SH-SY5Y (cell line): ENCODE data around the gene CYP4B1.

Experiments
- GATA2 ChIP-seq: IDR thresholded peaks from 2 replicates; pipeline ENCODE4 v1.6.1; 2011; ENCODE audit warnings: mild to moderate bottlenecking, low read depth, low read length
- GATA3 ChIP-seq: IDR thresholded peaks from 2 replicates; pipeline ENCODE4 v1.6.1; 2011; ENCODE audit warnings: low read depth, mild to moderate bottlenecking, low read length, moderate library complexity

DNA sequence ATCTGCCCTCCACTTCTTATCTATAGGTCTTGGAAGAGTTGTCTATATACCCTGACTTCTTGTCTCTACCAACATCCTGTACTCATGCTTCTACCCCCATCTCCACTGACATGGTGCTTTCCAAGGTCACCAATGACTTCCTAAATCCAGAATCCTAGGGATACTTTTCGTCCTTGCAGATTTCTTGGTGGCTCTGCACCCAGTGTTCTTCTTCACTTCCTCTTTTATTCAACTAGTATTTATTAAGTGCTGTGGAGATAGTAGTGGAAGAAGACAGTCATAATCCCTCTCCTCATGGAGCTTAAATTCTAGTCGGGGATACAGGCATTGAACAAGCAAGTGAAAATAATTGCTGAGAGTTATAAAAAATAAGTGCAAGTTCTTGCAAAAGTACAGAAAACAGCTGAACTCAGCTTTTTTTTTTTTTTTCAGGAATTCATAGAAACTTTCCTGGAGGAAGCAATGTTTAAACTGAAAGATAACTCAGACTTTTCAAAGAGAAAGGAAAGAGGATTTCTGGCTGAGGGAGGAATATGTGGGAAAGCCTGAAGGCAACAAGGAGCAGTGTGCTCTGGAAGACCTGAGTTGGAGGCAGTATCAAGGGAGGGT lies 38.2 kb upstream of the CYP4B1 start:
- TF ChIP-seq GATA3 (no peak), GATA2 (no peak)
